Measurements from ENCODE around the gene STXBP6. TPM values are rescaled to one million over a fixed set of nuclear protein-coding genes. Genes with fewer than 3 reads are reported as not detected.
A peak's percentile ranks its signal among the peaks of the same experiment; 100 is the strongest.

Gene STXBP6
- total RNA-seq, 4 donors from 2014 or later: 34.9 to 62.1 (median 45.5) TPM

GRCh38 chr14:24904533-24904932 lies 145.4 kb downstream of the STXBP6 start:
- no peak overlapping the region for H3K27ac ChIP-seq
- DNase-seq (ENCODE audit: low spot score in 2 of 2): no peak
- TF ChIP-seq POLR2A (IDR thresholded peaks at IDR 0.05): no peak
- no peak for TF ChIP-seq POLR2AphosphoS5 (IDR thresholded peaks at IDR 0.05)
- no peak for TF ChIP-seq EP300 (IDR thresholded peaks at IDR 0.05)
- no peak for TF ChIP-seq CTCF (IDR thresholded peaks at IDR 0.05)
- no peaks in the 10 kb centered on the region for H3K9me3 ChIP-seq
- H3K4me3 ChIP-seq: no peak overlapping the region
- no peaks in the 10 kb centered on the region for H3K27me3 ChIP-seq
- H3K36me3 ChIP-seq: no peaks in the 10 kb centered on the region
- peaks cover 8% of the 10 kb centered on the region for H3K4me1 ChIP-seq
- 95% methylated on average over 2 of the region's 2 CpGs for WGBS

GRCh38 chr14:24903337-24903736 lies 146.6 kb downstream of the STXBP6 start:
- Histone ChIP-seq H3K9me3 (no peaks in the 10 kb centered on the region), H3K27me3 (no peaks in the 10 kb centered on the region), H3K4me3 (no peak overlapping the region), H3K36me3 (no peaks in the 10 kb centered on the region), H3K27ac (no peak overlapping the region), H3K4me1 (peaks cover 8% of the 10 kb centered on the region)
- no peak for TF ChIP-seq POLR2AphosphoS5 (IDR thresholded peaks at IDR 0.05)
- no peak for TF ChIP-seq POLR2A (IDR thresholded peaks at IDR 0.05)
- no peak for TF ChIP-seq EP300 (IDR thresholded peaks at IDR 0.05)
- TF ChIP-seq CTCF (IDR thresholded peaks at IDR 0.05): no peak
- DNase-seq (ENCODE audit: low spot score in 2 of 2): no peak

- H3K27me3 ChIP-seq: no peaks in the 10 kb centered on the region
- H3K4me3 ChIP-seq: no peak overlapping the region
- H3K27ac ChIP-seq: peak overlapping the region; percentile 8
- 22% methylated on average over 6 of the region's 6 CpGs for WGBS
- H3K4me1 ChIP-seq: peaks cover 8% of the 10 kb centered on the region
- no peaks in the 10 kb centered on the region for H3K36me3 ChIP-seq
- H3K9me3 ChIP-seq: no peaks in the 10 kb centered on the region
- TF ChIP-seq CTCF (IDR thresholded peaks at IDR 0.05) (no peak), POLR2AphosphoS5 (IDR thresholded peaks at IDR 0.05) (peak in 1 of 3 donors; percentile 23)
- no peak for DNase-seq (ENCODE audit: low spot score in 2 of 2)
These were observed 149.5 kb downstream of the STXBP6 start for GRCh38 chr14:24900269-24901100.

- Histone ChIP-seq H3K9me3 (no peaks in the 10 kb centered on the region), H3K4me1 (peaks cover 11% of the 10 kb centered on the region), H3K36me3 (no peaks in the 10 kb centered on the region), H3K4me3 (no peak overlapping the region), H3K27ac (no peak overlapping the region), H3K27me3 (no peaks in the 10 kb centered on the region)
- no peak for DNase-seq (ENCODE audit: low spot score in 2 of 2)
- TF ChIP-seq POLR2A (IDR thresholded peaks at IDR 0.05): no peak
- no peak for TF ChIP-seq CTCF (IDR thresholded peaks at IDR 0.05)
- TF ChIP-seq EP300 (IDR thresholded peaks at IDR 0.05): no peak
- no peak for TF ChIP-seq POLR2AphosphoS5 (IDR thresholded peaks at IDR 0.05)
- 87% methylated on average over 3 of the region's 3 CpGs for WGBS
These were observed 152.2 kb downstream of the STXBP6 start for GRCh38 chr14:24897793-24898192.

- Histone ChIP-seq H3K4me1 (peaks cover 9% of the 10 kb centered on the region), H3K36me3 (no peaks in the 10 kb centered on the region), H3K4me3 (no peak overlapping the region), H3K27me3 (no peaks in the 10 kb centered on the region), H3K9me3 (peaks cover 4% of the 10 kb centered on the region), H3K27ac (peak overlapping the region; percentile 39)
- 81% methylated on average over 4 of the region's 4 CpGs for WGBS
- no peak for DNase-seq (ENCODE audit: low spot score in 2 of 2)
- TF ChIP-seq EP300 (IDR thresholded peaks at IDR 0.05) (no peak), CTCF (IDR thresholded peaks at IDR 0.05) (no peak), POLR2A (IDR thresholded peaks at IDR 0.05) (no peak), POLR2AphosphoS5 (IDR thresholded peaks at IDR 0.05) (no peak)
These were observed 154.3 kb downstream of the STXBP6 start for GRCh38 chr14:24895622-24896021.

All from suprapubic skin (tissue), 4 donors.